Measurements from ENCODE around the gene MYO1E. TPM values are rescaled to one million over a fixed set of nuclear protein-coding genes. Genes with fewer than 3 reads are reported as not detected.

MYO1E gene
- total RNA-seq, 4 donors from 2014 or later: 49.7 to 135 (median 82.2) TPM

DNA sequence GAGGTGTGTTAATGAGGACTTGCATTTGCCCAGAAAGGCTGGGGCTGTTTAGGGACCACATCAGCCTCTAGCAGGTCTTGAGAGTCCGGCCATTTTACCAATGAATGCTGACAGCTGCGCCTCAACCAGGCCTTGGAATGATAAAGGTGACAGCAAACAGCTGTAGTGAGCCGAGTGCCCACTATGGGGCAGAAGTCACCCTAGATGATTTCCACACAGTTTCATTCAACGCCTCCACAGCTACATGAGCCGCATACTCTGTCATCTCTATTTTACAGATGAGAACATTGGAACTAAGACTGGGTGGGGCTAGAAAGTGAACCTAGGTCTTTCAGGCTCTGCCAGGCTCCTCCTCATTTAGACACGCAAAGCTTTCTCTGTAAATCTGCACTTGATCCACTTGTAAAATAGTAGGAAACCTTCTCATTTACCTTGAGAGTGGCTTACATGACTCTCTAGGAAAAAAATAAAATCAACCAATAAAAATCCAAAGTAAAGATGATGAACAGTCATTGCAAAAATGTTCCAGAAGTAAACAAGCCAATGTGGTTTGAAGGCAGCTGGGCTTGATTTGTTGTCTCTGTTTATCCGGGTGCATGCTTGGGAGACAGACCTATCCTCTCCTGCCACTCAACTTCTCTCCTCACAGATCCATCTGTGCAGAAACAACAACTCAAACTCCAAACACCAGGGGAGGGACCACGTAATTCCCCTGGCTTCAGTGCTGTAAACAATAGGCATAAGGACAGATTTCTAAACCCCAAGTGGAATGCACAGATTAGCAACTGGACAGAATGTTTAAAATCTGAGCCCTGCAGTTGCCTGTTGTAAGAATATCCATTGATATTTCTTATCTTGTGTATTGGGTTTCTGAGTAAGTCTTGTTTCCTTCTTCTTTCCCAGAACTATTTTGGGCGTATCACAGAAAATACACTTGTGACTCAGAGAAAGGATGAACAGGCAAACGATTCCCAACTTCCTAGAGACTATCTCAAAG is 197.5 kb downstream of the MYO1E start:
- 30 to 44% methylated on average over 10 of the region's 10 CpGs for WGBS, 2 donors

DNA sequence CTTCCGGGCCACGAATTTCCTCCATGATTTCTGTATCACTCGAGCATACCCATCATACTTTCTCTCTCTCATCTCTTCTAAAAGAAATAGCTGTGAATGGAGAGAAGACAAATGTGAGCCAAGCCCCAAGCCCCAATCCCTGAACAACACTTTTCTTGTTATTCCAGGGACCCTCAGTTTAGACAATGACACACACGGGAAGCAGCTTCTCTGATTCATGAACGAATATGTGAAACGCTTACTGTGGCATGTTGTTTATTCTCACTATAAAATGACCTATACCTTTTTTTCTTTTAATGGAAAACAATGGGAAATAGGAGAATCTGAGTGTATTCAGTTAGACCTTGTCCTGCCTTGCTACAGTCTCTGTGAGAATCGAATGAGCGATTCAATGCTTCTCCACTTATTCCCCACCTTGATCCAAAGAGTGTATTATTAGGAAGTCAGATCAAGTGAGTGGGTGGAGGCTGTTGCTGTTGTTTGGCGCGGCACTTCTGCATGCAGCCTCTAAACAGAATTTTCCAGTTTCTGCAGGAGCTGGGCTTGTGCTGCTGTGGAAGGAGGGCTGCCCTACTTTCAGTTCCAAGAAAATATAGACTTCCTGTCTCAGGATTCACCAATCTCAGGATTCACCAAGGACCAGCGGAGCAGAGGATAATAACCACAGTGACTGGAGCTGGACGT is 198.4 kb downstream of the MYO1E start:
- no peaks in the 10 kb centered on the region for H3K27me3 ChIP-seq
- H3K4me1 ChIP-seq: peaks cover 16 to 44% (median 25%) of the 10 kb centered on the region in 3 donors
- H3K36me3 ChIP-seq: peaks cover 0 to 43% (median 0%) of the 10 kb centered on the region in 3 donors
- WGBS, 2 donors: 85 to 91% methylated on average over 12 of the region's 12 CpGs
- H3K4me3 ChIP-seq: no peak overlapping the region
- intact Hi-C loops (cut with DNase I): loop anchor here (10.0 kb wide), 1 partner anchor 321 kb away; no protein-coding TSS in a partner anchor
- H3K27ac ChIP-seq: peak overlapping the region; percentile 43 to 78 (median 58)
- H3K9me3 ChIP-seq: no peaks in the 10 kb centered on the region
- DNase-seq: no peak
- TF ChIP-seq, protein P1, sequence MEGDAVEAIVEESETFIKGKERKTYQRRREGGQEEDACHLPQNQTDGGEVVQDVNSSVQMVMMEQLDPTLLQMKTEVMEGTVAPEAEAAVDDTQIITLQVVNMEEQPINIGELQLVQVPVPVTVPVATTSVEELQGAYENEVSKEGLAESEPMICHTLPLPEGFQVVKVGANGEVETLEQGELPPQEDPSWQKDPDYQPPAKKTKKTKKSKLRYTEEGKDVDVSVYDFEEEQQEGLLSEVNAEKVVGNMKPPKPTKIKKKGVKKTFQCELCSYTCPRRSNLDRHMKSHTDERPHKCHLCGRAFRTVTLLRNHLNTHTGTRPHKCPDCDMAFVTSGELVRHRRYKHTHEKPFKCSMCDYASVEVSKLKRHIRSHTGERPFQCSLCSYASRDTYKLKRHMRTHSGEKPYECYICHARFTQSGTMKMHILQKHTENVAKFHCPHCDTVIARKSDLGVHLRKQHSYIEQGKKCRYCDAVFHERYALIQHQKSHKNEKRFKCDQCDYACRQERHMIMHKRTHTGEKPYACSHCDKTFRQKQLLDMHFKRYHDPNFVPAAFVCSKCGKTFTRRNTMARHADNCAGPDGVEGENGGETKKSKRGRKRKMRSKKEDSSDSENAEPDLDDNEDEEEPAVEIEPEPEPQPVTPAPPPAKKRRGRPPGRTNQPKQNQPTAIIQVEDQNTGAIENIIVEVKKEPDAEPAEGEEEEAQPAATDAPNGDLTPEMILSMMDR (IDR thresholded peaks at IDR 0.05): no peak
- no peak for TF ChIP-seq POLR2A (IDR thresholded peaks at IDR 0.05)

More for the DNA sequence above, 197.5 kb downstream of the MYO1E start:
- TF ChIP-seq, protein P1 (IDR thresholded peaks at IDR 0.05): peak in 5 of 6 experiments; percentile 49 to 78 (median 62)
- TF ChIP-seq POLR2A (IDR thresholded peaks at IDR 0.05): no peak
- Histone ChIP-seq H3K9me3 (no peaks in the 10 kb centered on the region), H3K27ac (peak overlapping the region; percentile 43 to 78 (median 60)), H3K4me1 (peaks cover 11 to 36% (median 16%) of the 10 kb centered on the region in 3 donors), H3K4me3 (no peak overlapping the region), H3K27me3 (no peaks in the 10 kb centered on the region), H3K36me3 (peaks cover 0 to 45% (median 0%) of the 10 kb centered on the region in 3 donors)
- DNase-seq: no peak
- intact Hi-C loops (cut with DNase I): loop anchor here (10.0 kb wide), 1 partner anchor 320 kb away; no protein-coding TSS in a partner anchor

DNA sequence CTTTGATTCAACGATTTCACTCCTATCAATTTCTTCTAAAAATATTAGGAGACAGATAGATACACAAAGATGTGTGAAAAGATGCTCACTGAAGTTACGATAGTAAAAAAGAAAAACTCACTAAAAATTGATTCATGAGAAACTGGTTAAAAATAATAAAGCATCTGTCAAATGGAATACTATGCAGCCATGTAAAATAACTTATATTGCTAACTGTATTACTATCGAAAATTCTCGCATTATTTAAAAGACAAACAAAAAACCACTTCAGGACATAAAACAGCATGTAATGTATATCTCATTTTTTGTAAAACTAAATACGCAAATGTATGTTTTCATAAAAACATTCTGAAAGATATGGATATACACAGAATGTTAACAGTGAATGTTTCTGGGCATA is 199.5 kb downstream of the MYO1E start:
- Histone ChIP-seq H3K9me3 (no peaks in the 10 kb centered on the region), H3K4me1 (peaks cover 22 to 55% (median 33%) of the 10 kb centered on the region in 3 donors), H3K27ac (no peak overlapping the region), H3K27me3 (no peaks in the 10 kb centered on the region), H3K36me3 (peaks cover 0 to 32% (median 0%) of the 10 kb centered on the region in 3 donors), H3K4me3 (no peak overlapping the region)
- TF ChIP-seq POLR2A (IDR thresholded peaks at IDR 0.05): no peak
- TF ChIP-seq, protein P1 (IDR thresholded peaks at IDR 0.05): no peak
- intact Hi-C loops (cut with DNase I): loop anchor here (10.0 kb wide), 1 partner anchor 322 kb away; no protein-coding TSS in a partner anchor
- WGBS, 2 donors: 95 to 100% methylated on average over 5 of the region's 5 CpGs
- no peak for DNase-seq

DNA sequence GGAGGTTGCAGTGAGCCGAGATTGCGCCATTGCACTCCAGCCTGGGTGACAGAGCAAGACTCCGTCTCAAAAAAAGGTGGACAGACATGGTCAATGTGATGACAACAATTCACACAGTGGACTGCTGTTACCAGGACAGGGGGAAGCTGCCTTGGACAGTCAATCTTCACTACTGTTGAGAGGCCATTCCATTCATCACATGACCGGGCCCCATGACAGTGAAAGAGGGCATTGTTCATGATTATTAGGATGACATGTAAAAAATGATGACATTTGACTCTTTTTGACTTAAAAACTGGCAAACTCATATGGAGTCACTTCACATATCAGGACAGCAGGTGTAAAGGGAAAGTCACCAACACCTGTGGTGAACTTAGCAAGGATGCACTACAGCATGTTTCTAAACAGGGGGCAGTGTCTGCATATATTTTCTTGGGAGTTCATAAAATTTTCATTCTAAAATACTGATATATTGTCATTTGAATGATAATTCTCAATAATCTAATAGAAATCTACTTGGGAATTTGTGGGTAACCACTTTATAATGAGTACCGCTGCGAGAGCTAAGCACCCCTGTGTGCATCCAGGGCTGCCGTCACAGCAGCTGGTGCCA is 200.3 kb downstream of the MYO1E start:
- Histone ChIP-seq H3K9me3 (no peaks in the 10 kb centered on the region), H3K27ac (no peak overlapping the region), H3K36me3 (peaks cover 0 to 24% (median 0%) of the 10 kb centered on the region in 3 donors), H3K4me3 (no peak overlapping the region), H3K4me1 (peaks cover 22 to 60% (median 33%) of the 10 kb centered on the region in 3 donors), H3K27me3 (no peaks in the 10 kb centered on the region)
- DNase-seq: no peak
- 94 to 96% methylated on average over 7 of the region's 7 CpGs for WGBS, 2 donors
- intact Hi-C loops (cut with DNase I): loop anchor here (10.0 kb wide), 1 partner anchor 322 kb away; no protein-coding TSS in a partner anchor
- TF ChIP-seq, protein P1 (IDR thresholded peaks at IDR 0.05): peak in 1 of 6 experiments; percentile 7
- no peak for TF ChIP-seq POLR2A (IDR thresholded peaks at IDR 0.05)
